ENCODE data around the gene SDK1.

GRCh38 chr7:4145576-4145975, 844.5 kb downstream of the SDK1 start:
- TF ChIP-seq POLR2A (IDR thresholded peaks at IDR 0.05; ENCODE audit: low read length) (no peak), GATA1 (IDR thresholded peaks at IDR 0.05; ENCODE audit: low read depth, low read length) (no peak)
